ENCODE results near the gene LHX6. TPM values are rescaled to one million over a fixed set of nuclear protein-coding genes. Genes with fewer than 3 reads are reported as not detected.

Gene LHX6
- total RNA-seq, 1 experiment from 2014 or later = 1.8 TPM

DNA sequence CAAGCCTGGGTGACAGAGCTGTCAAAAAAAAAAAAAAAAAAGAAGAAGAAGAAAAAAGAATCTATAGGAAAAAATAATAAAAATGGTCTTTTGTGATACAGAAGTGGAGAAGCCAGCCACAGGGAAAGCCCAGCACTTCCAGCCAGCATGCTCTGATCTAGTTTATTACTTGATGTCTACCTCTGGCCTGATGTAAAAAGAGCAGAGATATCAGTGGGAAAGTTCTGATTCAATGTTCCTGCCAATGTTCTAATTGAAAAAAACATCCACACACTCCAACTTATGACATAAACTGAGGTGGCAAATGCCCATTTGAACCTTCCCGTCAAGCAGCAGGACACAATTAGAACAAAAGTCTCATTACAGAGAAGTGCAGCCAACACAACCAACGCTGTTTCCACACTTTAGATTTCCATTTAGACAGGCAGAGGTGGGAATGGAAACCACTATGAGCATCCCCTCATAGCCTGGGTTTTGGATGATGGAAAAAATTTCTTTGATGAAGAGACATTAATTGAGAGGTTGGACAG is 30.2 kb upstream of the LHX6 start:
- Histone ChIP-seq H2BK120ac (ENCODE audit: low read depth, low read length, poor library complexity, severe bottlenecking) (no peak overlapping the region), H3T11ph (ENCODE audit: low read length) (no peak overlapping the region), H3K4me1 (ENCODE audit: insufficient read depth, low read length) (no peaks in the 10 kb centered on the region), H2AK5ac (ENCODE audit: insufficient read length, low read length) (no peak overlapping the region), H3K79me1 (ENCODE audit: insufficient read depth, low read depth, low read length, poor library complexity, severe bottlenecking) (peaks cover 7% of the 10 kb centered on the region), H3K79me2 (ENCODE audit: insufficient read depth, low read length) (peaks cover 6% of the 10 kb centered on the region; the same call in 1 of the 2 replicates), H2BK15ac (ENCODE audit: low read depth, low read length) (no peak overlapping the region), H3K4me2 (ENCODE audit: insufficient read depth, insufficient read length, low read length) (no peak overlapping the region), H4K20me1 (ENCODE audit: control insufficient read depth, insufficient read depth, insufficient read length) (no peaks in the 10 kb centered on the region), H3K27ac (ENCODE audit: insufficient read length, low read depth, low read length) (no peak overlapping the region), H2BK12ac (ENCODE audit: insufficient read length, low read depth, low read length) (no peak overlapping the region), H3K14ac (ENCODE audit: insufficient read depth, low read length) (no peak overlapping the region), H3K9ac (ENCODE audit: extremely low read depth, insufficient read length, low read length) (no peak overlapping the region), H3K23ac (ENCODE audit: insufficient read length, low read depth, low read length) (no peak overlapping the region), H4K8ac (replicated peaks; ENCODE audit: insufficient read length, low read depth, low read length) (no peak overlapping the region), H3K56ac (ENCODE audit: insufficient read length, low read depth, low read length) (no peak overlapping the region), H3K4ac (ENCODE audit: low read depth, low read length) (no peak overlapping the region), H2BK20ac (ENCODE audit: low read depth, low read length, poor library complexity, severe bottlenecking) (no peak overlapping the region), H4K91ac (ENCODE audit: insufficient read length, low read depth, low read length) (no peak overlapping the region), H3K18ac (ENCODE audit: insufficient read length, low read depth, low read length) (no peak overlapping the region), H3K23me2 (ENCODE audit: insufficient read length, low read depth, low read length, poor library complexity, severe bottlenecking) (peaks cover 2% of the 10 kb centered on the region), H2BK5ac (ENCODE audit: insufficient read length, low read length) (no peak overlapping the region), H2AFZ (ENCODE audit: low read length) (no peak overlapping the region), H4K5ac (ENCODE audit: insufficient read length, low read depth, low read length) (no peak overlapping the region), H3K27me3 (ENCODE audit: insufficient read depth, low read length) (no peaks in the 10 kb centered on the region), H3K9me3 (ENCODE audit: control insufficient read depth, low read depth, low read length) (no peaks in the 10 kb centered on the region)
- H3K4me3 Mint-ChIP-seq = no peak overlapping the region
- TF ChIP-seq, protein P1, sequence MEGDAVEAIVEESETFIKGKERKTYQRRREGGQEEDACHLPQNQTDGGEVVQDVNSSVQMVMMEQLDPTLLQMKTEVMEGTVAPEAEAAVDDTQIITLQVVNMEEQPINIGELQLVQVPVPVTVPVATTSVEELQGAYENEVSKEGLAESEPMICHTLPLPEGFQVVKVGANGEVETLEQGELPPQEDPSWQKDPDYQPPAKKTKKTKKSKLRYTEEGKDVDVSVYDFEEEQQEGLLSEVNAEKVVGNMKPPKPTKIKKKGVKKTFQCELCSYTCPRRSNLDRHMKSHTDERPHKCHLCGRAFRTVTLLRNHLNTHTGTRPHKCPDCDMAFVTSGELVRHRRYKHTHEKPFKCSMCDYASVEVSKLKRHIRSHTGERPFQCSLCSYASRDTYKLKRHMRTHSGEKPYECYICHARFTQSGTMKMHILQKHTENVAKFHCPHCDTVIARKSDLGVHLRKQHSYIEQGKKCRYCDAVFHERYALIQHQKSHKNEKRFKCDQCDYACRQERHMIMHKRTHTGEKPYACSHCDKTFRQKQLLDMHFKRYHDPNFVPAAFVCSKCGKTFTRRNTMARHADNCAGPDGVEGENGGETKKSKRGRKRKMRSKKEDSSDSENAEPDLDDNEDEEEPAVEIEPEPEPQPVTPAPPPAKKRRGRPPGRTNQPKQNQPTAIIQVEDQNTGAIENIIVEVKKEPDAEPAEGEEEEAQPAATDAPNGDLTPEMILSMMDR (conservative IDR thresholded peaks at IDR 0.05) = no peak
- no peaks in the 10 kb centered on the region for H3K27me3 Mint-ChIP-seq (ENCODE audit: low read depth)
- no CpG with 5 or more reads among the region's 2 CpGs for WGBS (ENCODE audit: extremely low coverage, insufficient read length, low lambda C conversion rate)
- DNase-seq = no peak
- no peak overlapping the region for H3K27ac Mint-ChIP-seq
- peaks cover 5 to 39% (median 10%) of the 10 kb centered on the region in 3 experiments; a peak in 6 of 7 replicates for H3K36me3 Mint-ChIP-seq (ENCODE audit: insufficient read depth in 1 of 3, low read depth in 3 of 3)
- H3K4me1 Mint-ChIP-seq = peaks cover 14 to 18% of the 10 kb centered on the region in 2 experiments
- no peaks in the 10 kb centered on the region for H3K9me3 Mint-ChIP-seq

All from H9 (cell line).